Measurements from ENCODE around the gene CCT7.

CCT7 gene

DNA sequence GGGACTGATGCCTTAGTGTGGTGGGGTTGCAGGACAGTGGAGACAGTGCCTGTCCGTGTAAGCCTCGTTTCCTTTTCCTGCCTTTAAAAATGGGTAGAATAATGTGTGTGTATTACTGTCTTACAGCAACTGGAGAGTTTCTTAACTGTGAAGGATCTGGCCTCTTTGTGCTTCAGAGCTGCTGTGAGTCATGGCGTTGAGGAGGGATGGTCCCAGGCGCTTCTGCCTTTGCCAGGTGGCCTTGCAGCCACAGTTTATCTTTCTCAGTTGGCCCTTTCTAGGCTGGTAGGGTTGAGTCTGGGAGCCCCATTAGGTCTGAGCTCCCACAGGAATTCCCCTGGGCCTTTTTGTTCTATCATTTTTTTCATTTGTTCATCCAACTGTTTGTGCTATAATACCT is 10.3 kb upstream of the CCT7 start:
- no peak for DNase-seq (ENCODE audit: extremely low read depth, low read depth)
- TF ChIP-seq, protein P1, sequence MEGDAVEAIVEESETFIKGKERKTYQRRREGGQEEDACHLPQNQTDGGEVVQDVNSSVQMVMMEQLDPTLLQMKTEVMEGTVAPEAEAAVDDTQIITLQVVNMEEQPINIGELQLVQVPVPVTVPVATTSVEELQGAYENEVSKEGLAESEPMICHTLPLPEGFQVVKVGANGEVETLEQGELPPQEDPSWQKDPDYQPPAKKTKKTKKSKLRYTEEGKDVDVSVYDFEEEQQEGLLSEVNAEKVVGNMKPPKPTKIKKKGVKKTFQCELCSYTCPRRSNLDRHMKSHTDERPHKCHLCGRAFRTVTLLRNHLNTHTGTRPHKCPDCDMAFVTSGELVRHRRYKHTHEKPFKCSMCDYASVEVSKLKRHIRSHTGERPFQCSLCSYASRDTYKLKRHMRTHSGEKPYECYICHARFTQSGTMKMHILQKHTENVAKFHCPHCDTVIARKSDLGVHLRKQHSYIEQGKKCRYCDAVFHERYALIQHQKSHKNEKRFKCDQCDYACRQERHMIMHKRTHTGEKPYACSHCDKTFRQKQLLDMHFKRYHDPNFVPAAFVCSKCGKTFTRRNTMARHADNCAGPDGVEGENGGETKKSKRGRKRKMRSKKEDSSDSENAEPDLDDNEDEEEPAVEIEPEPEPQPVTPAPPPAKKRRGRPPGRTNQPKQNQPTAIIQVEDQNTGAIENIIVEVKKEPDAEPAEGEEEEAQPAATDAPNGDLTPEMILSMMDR (IDR thresholded peaks at IDR 0.05; ENCODE audit: low read depth, low read length, missing control alignments), result no peak
- no peak overlapping the region for H3K4me3 ChIP-seq (replicated peaks; ENCODE audit: low read depth, low read length)

DNA sequence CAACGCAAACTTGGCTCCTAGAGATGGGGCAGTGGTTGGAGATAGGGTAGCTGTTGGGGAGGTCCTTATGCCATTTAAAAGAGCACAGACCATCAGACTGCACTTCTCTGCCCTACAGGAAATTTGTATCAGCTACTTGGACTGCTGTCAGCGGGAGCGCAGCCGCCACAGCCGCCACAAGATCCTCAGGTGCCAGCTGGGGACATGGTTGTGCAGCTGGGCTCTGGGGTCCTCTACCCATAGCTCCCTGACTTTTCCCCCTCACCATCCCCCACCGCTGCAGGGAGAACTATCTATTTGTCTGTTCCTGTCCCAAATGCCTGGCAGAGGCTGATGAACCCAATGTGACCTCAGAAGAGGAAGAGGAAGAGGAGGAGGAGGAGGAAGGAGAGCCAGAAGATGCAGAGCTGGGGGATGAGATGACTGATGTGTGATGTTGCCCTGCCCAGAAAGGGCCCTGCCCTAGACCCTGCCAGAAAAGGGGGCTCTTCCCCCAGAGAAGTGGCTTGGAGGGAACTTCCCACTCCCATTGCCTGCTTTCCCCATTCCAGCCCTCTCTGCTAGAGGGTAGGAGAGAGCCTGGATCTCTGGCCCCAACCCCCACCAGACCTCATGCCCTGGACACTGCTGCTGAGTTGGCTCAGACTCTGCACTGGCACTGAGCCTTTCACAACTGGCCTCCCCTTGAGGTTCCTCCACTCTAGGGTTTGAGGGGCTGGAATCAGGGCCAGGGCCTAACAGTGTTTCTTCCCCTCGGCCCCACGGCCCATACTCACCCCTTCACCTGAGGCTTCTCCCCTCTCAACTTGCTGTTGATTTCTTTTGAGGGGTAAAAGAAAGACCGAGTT is 8.4 kb upstream of the CCT7 start:
- TF ChIP-seq, protein P1 (IDR thresholded peaks at IDR 0.05; ENCODE audit: low read depth, low read length, missing control alignments), result no peak
- DNase-seq (ENCODE audit: extremely low read depth, low read depth), result no peak
- no peak overlapping the region for H3K4me3 ChIP-seq (replicated peaks; ENCODE audit: low read depth, low read length)

DNA sequence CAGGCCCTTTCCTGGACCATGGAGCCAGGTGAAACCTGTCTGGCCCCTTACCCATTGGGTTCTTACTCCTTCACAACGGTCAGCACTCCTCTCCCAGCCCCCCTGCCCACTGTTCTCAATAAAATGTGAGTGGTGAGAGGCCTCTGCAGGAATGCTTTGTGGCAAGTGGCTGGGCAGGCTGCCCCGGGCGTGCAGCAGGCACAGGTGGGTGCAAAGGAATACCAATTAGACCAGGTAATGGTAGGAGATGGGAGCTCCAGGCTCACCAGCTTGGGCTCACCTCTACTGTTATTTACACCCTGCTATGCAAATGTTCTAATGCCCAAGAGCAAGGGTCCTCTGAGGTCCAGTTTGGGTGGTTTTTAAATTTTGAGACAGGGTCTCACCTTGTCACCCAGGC is 7.0 kb upstream of the CCT7 start:
- no peak overlapping the region for H3K4me3 ChIP-seq (replicated peaks; ENCODE audit: low read depth, low read length)
- DNase-seq (ENCODE audit: extremely low read depth, low read depth), result no peak
- TF ChIP-seq, protein P1 (IDR thresholded peaks at IDR 0.05; ENCODE audit: low read depth, low read length, missing control alignments), result no peak

DNA sequence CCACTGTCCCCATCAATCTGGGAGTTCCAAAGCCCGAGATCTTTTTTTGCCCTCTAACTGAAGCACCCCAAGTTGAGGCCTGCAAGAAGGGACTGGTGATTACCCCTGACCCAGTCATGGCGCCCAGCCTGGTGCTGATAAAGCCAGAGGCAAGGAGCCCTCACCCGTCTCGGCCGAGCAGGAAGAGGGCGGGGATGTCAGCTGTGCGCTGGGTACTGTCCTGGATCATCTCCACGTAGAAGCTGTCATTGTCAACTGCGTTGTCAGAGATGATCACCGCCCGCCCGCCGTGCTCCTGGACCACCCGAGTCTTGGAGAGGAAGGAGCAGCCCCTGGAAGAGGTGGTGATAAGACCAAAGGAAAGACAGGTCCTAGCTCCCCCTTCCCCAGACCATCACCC is 5.5 kb upstream of the CCT7 start:
- no peak for DNase-seq (ENCODE audit: extremely low read depth, low read depth)
- TF ChIP-seq, protein P1 (IDR thresholded peaks at IDR 0.05; ENCODE audit: low read depth, low read length, missing control alignments), result no peak
- H3K4me3 ChIP-seq (replicated peaks; ENCODE audit: low read depth, low read length), result no peak overlapping the region

DNA sequence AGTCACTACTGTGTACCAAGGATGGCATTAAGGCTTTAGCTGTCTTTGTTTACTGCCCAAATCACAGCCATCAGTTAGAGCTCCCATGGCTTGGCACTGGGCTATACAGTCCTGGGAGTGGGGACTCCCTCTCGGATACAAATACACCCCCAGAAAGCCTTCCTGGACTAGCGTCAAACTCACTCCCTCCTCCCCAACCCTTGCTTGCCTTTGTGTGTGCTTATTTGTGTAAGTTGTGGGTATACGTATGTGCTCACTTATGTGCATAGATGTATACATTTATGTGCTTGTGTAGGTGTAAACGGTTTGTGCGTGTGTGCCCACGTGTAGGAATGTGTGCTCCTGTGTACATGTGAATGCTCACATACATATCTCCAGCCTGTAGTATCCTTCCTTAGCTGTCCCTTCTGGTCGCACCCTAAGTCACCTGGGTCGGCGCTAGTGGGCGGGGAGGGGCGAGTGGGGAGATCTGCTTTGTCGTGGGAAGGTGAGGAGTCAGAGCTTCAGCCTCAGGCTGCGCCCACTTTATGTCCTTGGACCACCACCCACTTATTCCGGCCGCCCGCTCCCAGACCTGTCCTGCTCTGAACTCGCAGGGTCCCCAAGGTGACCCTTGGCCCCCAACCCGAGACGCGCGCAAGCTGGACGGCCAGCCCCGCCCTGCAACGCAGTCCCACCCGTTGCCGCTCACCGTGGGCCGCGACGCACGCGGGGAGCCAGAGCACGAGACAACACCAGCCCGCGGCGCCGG is 1.5 kb upstream of the CCT7 start:
- no peak for DNase-seq (ENCODE audit: extremely low read depth, low read depth)
- TF ChIP-seq, protein P1 (IDR thresholded peaks at IDR 0.05; ENCODE audit: low read depth, low read length, missing control alignments), result no peak
- H3K4me3 ChIP-seq (replicated peaks; ENCODE audit: low read depth, low read length), result peak overlapping the region; percentile 98

DNA sequence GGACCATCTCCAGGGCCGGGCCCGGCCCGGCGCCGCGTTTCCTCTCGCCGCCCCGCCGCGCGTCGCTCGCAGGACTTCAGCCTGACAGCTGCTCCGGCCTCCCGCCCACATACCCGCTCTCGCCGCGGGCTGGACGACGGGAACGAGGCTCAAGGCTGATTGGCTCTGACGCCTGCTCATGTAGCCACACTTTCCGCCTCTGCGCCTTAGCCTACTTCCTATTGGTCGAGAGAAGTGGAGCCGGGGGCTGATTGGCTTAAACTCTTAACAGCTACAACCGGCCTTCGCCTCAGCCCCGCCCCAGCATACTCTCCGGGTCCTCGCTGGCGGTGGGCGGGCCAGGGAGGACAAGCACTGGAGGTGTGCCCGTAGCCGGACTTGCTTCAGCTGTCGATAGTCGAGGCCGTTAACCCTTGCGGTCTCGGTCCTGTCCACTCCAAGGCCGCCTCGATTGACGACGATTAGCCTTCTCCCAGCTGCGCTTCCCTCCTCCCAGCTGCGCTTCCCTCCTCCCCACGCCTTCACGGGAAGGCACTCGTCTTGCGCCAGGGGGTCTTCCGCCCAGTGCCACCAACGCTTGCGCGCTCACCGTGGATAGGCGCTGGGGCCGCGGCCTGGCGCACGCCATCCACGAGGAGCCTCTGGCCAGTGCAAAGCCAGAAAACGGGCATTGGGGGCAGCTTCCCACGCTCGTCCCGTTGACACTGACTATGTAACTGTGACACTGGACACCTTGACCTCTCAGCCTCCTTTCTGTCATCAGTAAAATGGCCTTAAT is 765 bp upstream of the CCT7 start, which contains the start of gene PRADC1:
TSS of gene PRADC1 (minus strand) at position 86 of the 778 bp plus-strand sequence. CDS start at position 7, 79 bp downstream.
- DNase-seq (ENCODE audit: extremely low read depth, low read depth), result peak; percentile 99
- peak within 1 kb of the TSS; percentile 98 for H3K4me3 ChIP-seq (replicated peaks; ENCODE audit: low read depth, low read length)
- TF ChIP-seq, protein P1 (IDR thresholded peaks at IDR 0.05; ENCODE audit: low read depth, low read length, missing control alignments), result no peak

Data from HFF-Myc (cell line).